NCI-H1105 (cell line): ENCODE data around the gene ANKRD24.
"Not testable (repeated sequence)": the region's sequence is repeated elsewhere in the genome, so short reads cannot be mapped to it uniquely, and the experiment has no call there.

Source experiments
- DNase-seq: peaks from one replicate; lab custom pipeline; 2025; lab: John Stamatoyannopoulos, UW

The ANKRD24 gene

DNA sequence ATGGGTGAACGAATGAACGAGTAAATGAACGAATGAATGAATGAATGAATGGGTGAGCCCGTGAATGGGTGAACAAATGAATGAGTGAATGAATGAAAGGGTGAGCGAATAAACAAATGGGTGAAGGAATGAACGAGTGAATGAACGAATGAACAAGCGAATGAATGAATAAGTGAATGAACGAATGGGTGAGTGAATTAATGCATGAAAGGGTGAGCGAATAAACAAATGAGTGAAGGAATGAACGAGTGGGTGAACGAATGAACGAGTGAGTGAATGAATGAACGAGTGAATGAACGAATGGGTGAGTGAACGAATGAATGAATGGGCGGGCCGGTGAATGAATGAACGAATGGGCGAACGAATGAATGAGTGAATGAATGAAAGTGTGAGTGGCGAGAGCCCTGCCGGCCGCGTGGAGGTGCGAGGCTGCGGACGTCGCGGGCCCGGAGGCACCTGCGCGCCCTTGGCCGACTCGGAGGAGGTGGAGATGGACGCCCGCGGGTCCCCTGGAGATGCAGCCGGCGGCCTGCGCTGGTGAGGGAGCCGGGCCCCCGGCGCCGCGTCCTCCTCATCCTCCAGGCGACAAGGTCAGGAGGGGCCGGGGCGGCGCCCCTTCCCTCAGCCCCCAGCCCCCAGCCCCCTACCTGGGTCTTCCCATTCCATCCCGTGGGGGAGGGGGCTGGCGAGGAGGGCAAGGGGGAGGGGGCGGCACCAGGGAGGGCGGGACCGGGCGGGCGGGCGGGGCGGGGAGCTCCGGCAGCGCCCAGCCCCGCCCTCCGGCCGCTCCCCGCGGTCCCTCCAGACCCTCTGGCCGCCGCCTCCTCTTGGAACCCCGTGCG is 15.4 kb downstream of the ANKRD24 start:
- DNase-seq, result no peak

DNA sequence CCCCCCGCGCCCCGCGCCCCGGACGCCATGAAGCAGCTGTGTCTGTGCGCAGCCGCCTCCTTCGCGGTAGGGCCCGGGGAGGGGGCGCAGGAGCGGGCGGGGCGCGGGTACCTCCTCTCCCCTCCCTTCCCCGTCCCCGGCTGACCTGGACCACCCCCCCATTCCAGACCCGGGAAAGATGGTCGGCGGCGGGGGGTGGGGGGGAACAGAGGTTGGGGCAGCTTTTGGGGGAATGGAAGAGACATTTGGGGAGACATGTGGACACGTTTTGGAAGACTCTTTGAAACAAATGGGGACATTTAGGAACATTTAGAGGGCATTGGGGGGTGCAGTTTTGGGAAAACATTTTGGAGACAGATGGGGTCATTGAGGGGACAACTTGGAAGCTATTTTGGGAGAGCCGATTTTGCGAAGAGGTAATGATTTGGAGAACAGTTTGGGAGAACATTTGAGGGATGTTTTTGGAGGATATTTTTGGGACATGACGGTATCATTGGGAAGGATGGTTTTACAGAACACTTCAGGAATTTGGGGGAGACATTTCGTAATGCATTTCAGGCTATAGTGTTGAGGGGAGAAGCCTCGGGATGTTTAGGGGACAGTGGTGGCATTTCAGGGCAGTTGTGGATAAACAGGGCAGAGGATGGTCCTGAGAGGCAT is 16.1 kb downstream of the ANKRD24 start:
- no peak for DNase-seq

- peak; percentile 33 for DNase-seq
Measured at GRCh38 chr19:4199699-4200293, 17.3 kb downstream of the ANKRD24 start.

DNA sequence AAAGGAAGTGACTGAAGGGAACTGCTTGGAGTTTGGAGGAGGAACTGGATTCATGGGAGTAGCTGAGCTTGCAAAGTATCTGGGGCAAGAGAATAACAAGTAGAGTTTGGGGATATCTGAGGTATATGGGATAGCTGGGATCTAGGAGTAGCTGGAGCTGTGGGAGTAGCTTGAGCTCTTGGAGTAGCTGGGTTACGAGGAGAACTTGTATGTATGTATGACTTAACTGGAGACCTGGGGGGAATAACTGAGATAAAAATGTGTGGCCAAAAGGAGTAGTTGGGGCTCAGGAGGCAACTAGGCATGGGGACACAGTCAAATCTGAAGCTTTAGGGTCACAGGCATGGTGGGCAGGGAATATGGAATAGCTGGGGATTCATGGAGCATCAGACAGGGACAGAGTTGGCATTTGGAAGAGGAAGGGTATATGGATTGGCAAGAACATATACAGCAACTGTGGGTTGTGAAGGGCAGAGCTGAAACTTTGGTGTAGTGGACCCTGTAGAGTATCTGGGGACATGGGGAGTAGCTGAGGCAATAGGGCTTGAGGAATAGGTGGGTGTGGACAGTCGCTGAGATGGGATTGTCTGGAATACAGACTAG is 18.6 kb downstream of the ANKRD24 start:
- no peak for DNase-seq

- no peak for DNase-seq
Measured at GRCh38 chr19:4201798-4202197, 19.3 kb downstream of the ANKRD24 start.

GRCh38 chr19:4206818-4207484 is 24.5 kb downstream of the ANKRD24 start:
- DNase-seq, result no peak

- no peak for DNase-seq
Measured at GRCh38 chr19:4208385-4209094, 26.1 kb downstream of the ANKRD24 start.

GRCh38 chr19:4210166-4210731 is 27.8 kb downstream of the ANKRD24 start:
- no peak for DNase-seq

DNA sequence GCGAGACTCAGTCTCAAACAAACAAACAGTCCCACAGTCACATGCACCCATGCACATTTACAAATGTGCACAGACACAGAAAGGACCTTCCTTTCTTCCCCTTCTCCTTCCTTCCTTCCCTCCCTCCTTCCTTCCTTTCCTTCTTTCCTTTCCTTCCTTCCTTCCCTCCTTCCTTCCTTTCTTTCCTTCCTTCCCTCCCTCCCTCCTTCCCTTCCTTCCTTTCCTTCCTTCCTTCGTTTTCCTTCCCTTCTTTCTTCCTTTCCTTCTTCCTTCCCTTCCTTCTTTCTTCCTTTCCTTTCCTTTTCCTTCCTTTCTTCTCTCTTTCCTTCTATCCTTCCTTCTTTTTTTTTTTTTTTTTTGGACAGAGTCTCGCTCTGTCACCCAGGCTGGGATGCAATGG is 30.6 kb downstream of the ANKRD24 start:
- no peak for DNase-seq

- no peak for DNase-seq
Measured at GRCh38 chr19:4215807-4216206, 33.3 kb downstream of the ANKRD24 start.

DNA sequence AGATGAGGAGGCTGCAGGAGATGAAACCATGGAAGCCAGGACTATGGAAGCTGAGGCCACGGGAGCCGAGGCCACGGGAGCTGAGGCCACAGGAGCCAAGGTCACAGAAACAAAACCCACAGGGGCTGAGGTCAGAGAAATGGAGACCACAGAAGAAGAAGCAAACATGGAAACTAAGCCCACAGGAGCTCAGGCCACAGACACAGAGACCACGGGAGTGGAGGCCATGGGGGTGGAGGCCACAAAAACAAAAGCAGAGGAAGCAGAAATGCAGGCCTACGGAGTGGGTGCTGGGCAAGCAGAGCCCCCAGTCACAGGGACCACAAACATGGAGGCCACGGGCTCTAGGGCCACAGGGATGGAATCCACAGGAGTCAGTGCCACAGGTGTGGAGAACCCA is 34.4 kb downstream of the ANKRD24 start:
- DNase-seq, result no peak

GRCh38 chr19:4217429-4218264 is 35.2 kb downstream of the ANKRD24 start:
- no peak for DNase-seq

DNA sequence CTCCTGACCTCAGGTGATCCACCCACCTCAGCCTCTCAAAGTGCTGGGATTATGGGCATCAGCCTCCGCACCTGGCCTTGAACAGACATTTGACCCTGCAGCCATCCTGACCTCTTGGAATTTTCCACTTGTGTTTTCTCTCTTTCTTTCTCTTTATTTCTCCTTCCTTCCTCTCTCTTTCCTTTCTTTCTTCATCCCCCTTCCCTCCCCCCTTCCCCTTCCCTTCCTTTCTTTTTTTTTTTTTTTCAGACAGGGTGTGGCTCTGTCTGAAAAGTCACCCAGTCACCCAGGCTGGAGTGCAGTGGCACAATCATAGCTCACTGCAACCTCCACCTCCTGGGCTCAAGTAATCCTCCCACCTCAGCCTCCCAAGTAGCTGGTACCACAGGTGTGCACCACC is 36.0 kb downstream of the ANKRD24 start:
- DNase-seq, result not testable (repeated sequence)

DNA sequence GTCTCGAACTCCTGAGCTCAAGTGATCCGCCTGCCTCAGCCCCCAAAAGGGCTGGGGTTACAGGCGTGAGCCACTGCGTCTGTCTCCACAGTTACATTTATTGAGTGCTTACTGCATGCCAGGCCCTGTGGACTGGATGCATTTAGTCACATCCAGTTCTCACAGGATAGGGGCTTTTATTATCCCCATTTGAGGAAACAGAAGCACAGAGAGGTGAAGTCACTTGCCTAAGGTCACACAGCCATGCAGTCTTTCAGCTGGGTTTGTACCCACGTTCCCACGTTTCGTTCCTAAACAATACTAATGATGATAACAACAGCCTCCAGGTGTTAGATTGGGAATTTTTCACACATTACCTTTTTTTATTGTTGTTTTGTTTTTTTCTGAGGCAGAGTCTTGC is 37.7 kb downstream of the ANKRD24 start:
- no peak for DNase-seq

DNA sequence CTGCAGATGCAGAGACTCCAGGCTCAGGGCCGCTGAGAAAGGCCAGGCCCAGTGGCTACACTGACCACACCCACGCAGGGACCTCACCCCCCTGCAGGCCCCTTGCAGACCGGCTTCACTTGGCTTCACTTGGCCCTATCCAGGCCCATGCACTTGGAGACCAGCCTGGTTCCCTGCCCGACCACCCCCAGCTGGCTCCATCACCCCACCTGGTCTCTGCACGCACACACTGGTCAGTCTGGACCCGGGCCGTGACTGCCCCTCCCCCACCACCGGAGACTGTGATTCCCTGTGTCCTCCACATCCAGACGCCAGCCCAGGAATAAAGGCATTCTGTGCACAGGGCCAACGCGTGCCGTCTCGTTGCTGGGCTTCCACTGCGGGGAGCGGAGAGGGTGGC is 42.0 kb downstream of the ANKRD24 start:
- no peak for DNase-seq

- no peak for DNase-seq
Measured at GRCh38 chr19:4225885-4226284, 43.4 kb downstream of the ANKRD24 start.

DNA sequence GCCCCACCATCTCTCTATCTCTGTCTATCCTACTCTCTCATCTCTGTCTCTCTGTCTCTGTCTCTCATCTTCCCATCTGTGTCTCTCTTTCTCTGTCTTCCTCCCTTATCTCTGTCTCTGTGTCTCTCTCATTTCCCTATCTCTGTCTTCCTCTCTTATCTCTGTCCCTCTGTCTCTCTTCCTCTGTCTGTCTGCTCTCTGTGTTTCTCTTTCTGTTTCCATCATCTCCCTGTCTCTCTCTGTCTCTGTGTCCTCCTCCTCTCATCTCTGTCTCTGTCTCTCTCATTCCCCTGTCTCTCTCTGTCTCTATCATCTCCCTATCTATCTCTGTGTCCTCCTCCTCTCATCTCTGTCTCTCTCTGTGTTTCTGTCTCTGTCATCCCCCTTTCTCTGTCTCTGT is 45.3 kb downstream of the ANKRD24 start:
- no peak for DNase-seq

GRCh38 chr19:4228765-4229178 is 46.3 kb downstream of the ANKRD24 start:
- no peak for DNase-seq

GRCh38 chr19:4229179-4229931 is 46.9 kb downstream of the ANKRD24 start, which contains the start of gene EBI3:
EBI3 (plus strand) TSS chr19:4229523; CDS start chr19:4229551, 28 bp downstream.
- no peak for DNase-seq
